Thyroid gland (tissue), 4 donors: ENCODE data around the gene CTXND1. TPM values are rescaled to one million over a fixed set of nuclear protein-coding genes. Genes with fewer than 3 reads are reported as not detected.

Experiments
- DNase-seq, 2 donors: peaks; one replicate each; pipeline ENCODE4 v3.0.0-alpha.2; 2019
- H3K27ac ChIP-seq, 3 donors: fragments of 200-600 bp; sonication (generic); 1 replicate in 2 of 3; 2 replicates in 1 of 3; pipeline ENCODE4 v1.5.1; 2016 to 2019; ENCODE audit warnings: mild to moderate bottlenecking in 1 of 3, moderate library complexity in 1 of 3
- H3K27me3 ChIP-seq: fragments of 200-600 bp; sonication (generic); one replicate; pipeline ENCODE4 v1.5.1; 2019
- H3K36me3 ChIP-seq, 2 donors: fragments of 200-600 bp; sonication (generic); one replicate each; pipeline ENCODE4 v1.5.1; 2016 to 2019
- H3K4me1 ChIP-seq, 2 donors: fragments of 200-600 bp; sonication (generic); one replicate each; pipeline ENCODE4 v1.5.1; 2017 to 2019
- H3K4me3 ChIP-seq, 3 donors: fragments of 200-600 bp; sonication (generic); replicated peaks in 1 of 3; 1 replicate in 2 of 3; 2 replicates in 1 of 3; pipeline ENCODE4 v1.5.1; 2016; ENCODE audit warnings: mild to moderate bottlenecking in 1 of 3
- H3K9me3 ChIP-seq: fragments of 200-600 bp; sonication (generic); one replicate; pipeline ENCODE4 v1.5.1; 2017
- CTCF ChIP-seq, 6 experiments: fragments of 200-600 bp in 3 of 6; fragments of 450-650 bp in 3 of 6; sonication (generic) in 3 of 6; IDR thresholded peaks; one replicate each; pipeline ENCODE4 v1.5.1; 2016 to 2019; ENCODE audit warnings: antibody characterized with exemption in 6 of 6, mild to moderate bottlenecking in 2 of 6, inconsistent platforms in 1 of 6, moderate library complexity in 1 of 6
- POLR2A ChIP-seq, 2 donors: fragments of 450-650 bp; IDR thresholded peaks; one replicate each; pipeline ENCODE4 v1.6.1; 2017; ENCODE audit warnings: antibody characterized with exemption in 2 of 2, mild to moderate bottlenecking in 2 of 2, moderate library complexity in 1 of 2
- WGBS, 2 donors: methylation state at CpG; one replicate each; pipeline ENCODE4 v1.1.5; 2017; 5-methylcytosine and 5-hydroxymethylcytosine counted together
- intact Hi-C: fragments of 100-400 bp; cut with DNase I; formaldehyde crosslinking; loops from one replicate; pipeline ENCODE4 v1.15.1; 2023
- total RNA-seq, 4 donors: library from RNA; depleted of rRNA; stranded (reverse); fragments of >200 nt; gene quantifications; one replicate each; pipeline ENCODE4 v1.2.3, GENCODE V29; 2016

The CTXND1 gene
- total RNA-seq, 4 donors from 2014 or later = 0.13 to 0.27 (median 0.24) TPM; not detected in 1

GRCh38 chr15:80185152-80185551 is 66.9 kb downstream of the CTXND1 start:
- Histone ChIP-seq H3K27me3 (no peaks in the 10 kb centered on the region), H3K27ac (no peak overlapping the region), H3K36me3 (peaks cover 3 to 18% of the 10 kb centered on the region in 2 donors), H3K9me3 (no peaks in the 10 kb centered on the region), H3K4me1 (peaks cover 3 to 6% of the 10 kb centered on the region in 2 donors), H3K4me3 (no peak overlapping the region)
- no peak for TF ChIP-seq CTCF (IDR thresholded peaks at IDR 0.05)
- TF ChIP-seq POLR2A (IDR thresholded peaks at IDR 0.05) = no peak
- DNase-seq = no peak
- WGBS, 2 donors = 97 to 100% methylated on average over 2 of the region's 2 CpGs
- intact Hi-C loops = no loop called here

- TF ChIP-seq POLR2A (IDR thresholded peaks at IDR 0.05) (no peak), CTCF (IDR thresholded peaks at IDR 0.05) (no peak)
- no peaks in the 10 kb centered on the region for H3K9me3 ChIP-seq
- H3K4me1 ChIP-seq = peaks cover 3 to 6% of the 10 kb centered on the region in 2 donors
- intact Hi-C loops = no loop called here
- no peak overlapping the region for H3K27ac ChIP-seq
- WGBS, 2 donors = 89 to 95% methylated on average over 7 of the region's 7 CpGs
- H3K36me3 ChIP-seq = peaks cover 3 to 18% of the 10 kb centered on the region in 2 donors
- no peak for DNase-seq
- H3K4me3 ChIP-seq = no peak overlapping the region
- H3K27me3 ChIP-seq = no peaks in the 10 kb centered on the region
Measured at GRCh38 chr15:80184554-80184953, 67.5 kb downstream of the CTXND1 start.

- no peaks in the 10 kb centered on the region for H3K9me3 ChIP-seq
- WGBS, 2 donors = 92 to 94% methylated on average over 6 of the region's 6 CpGs
- H3K36me3 ChIP-seq = peaks cover 3 to 18% of the 10 kb centered on the region in 2 donors
- TF ChIP-seq CTCF (IDR thresholded peaks at IDR 0.05) (no peak), POLR2A (IDR thresholded peaks at IDR 0.05) (no peak)
- intact Hi-C loops = no loop called here
- peaks cover 3 to 9% of the 10 kb centered on the region in 2 donors for H3K4me1 ChIP-seq
- H3K27ac ChIP-seq = no peak overlapping the region
- H3K4me3 ChIP-seq = no peak overlapping the region
- no peak for DNase-seq
- H3K27me3 ChIP-seq = no peaks in the 10 kb centered on the region
Measured at GRCh38 chr15:80183886-80184285, 68.1 kb downstream of the CTXND1 start.

- Histone ChIP-seq H3K27ac (no peak overlapping the region), H3K27me3 (no peaks in the 10 kb centered on the region), H3K36me3 (peaks cover 3 to 18% of the 10 kb centered on the region in 2 donors), H3K4me3 (no peak overlapping the region), H3K4me1 (peaks cover 3 to 9% of the 10 kb centered on the region in 2 donors), H3K9me3 (no peaks in the 10 kb centered on the region)
- no peak for DNase-seq
- TF ChIP-seq POLR2A (IDR thresholded peaks at IDR 0.05) (no peak), CTCF (IDR thresholded peaks at IDR 0.05) (no peak)
- intact Hi-C loops = no loop called here
- 93 to 94% methylated on average over 10 of the region's 10 CpGs for WGBS, 2 donors
Measured at GRCh38 chr15:80183306-80183705, 68.7 kb downstream of the CTXND1 start.

- DNase-seq = peak; percentile 30 to 54
- TF ChIP-seq CTCF (IDR thresholded peaks at IDR 0.05) = no peak
- no peak for TF ChIP-seq POLR2A (IDR thresholded peaks at IDR 0.05)
- Histone ChIP-seq H3K27ac (no peak overlapping the region), H3K4me3 (no peak overlapping the region), H3K36me3 (peaks cover 3 to 18% of the 10 kb centered on the region in 2 donors), H3K9me3 (no peaks in the 10 kb centered on the region), H3K4me1 (peaks cover 3 to 9% of the 10 kb centered on the region in 2 donors), H3K27me3 (no peaks in the 10 kb centered on the region)
- intact Hi-C loops = no loop called here
- 37 to 41% methylated on average over 5 of the region's 5 CpGs for WGBS, 2 donors
Measured at GRCh38 chr15:80182611-80183261, 69.3 kb downstream of the CTXND1 start.
